ENCODE results near the gene FER. TPM values are rescaled to one million over a fixed set of nuclear protein-coding genes. Genes with fewer than 3 reads are reported as not detected.

The FER gene
- total and polyA plus RNA-seq, 5 donors from 2014 or later: 3.9 to 12.0 (median 5.9) TPM

DNA sequence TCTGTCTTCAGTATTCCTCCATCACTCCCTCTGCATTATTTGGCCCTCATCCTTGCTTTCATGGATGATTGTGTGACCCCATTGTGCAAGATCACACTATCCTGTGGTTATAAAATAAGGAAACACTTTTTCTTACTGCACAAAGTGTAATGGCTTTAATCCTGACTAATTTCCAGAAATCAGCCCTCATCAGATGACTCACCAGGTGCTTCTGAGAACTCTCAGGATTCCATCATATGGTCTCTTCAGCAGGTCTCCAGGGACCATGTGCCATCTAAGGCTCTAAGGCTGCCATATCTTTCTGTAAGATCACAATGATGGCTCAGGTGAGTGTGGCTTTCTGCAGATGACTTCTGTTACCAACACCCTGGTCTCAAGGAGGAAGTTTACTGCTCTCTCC is 27.3 kb upstream of the FER start:
- peaks cover 0 to 2% (median 0%) of the 10 kb centered on the region in 7 donors for H3K9me3 Mint-ChIP-seq
- ATAC-seq (ENCODE audit: low read depth in 2 of 2) (no peak), DNase-seq (no peak)
- peaks cover 13% of the 10 kb centered on the region for H3K27me3 Mint-ChIP-seq
- H3K4me3 ChIP-seq (ENCODE audit: low read depth, low read length): no peak overlapping the region
- H3K4me1 Mint-ChIP-seq: no peaks in the 10 kb centered on the region
- H3K27me3 ChIP-seq (ENCODE audit: control insufficient read depth, insufficient read depth, low read length): peaks cover 8% of the 10 kb centered on the region
- H3K4me1 ChIP-seq (ENCODE audit: control insufficient read depth, insufficient read depth, low read length, poor library complexity, severe bottlenecking): no peaks in the 10 kb centered on the region
- H3K9me3 ChIP-seq (ENCODE audit: control insufficient read depth in 2 of 2, low read length in 2 of 2): no peaks in the 10 kb centered on the region
- H3K4me3 Mint-ChIP-seq: no peak overlapping the region
- no peak overlapping the region for H3K27ac ChIP-seq (ENCODE audit: insufficient read depth, low read length, poor library complexity, severe bottlenecking)
- H3K36me3 Mint-ChIP-seq: no peaks in the 10 kb centered on the region
- no peaks in the 10 kb centered on the region for H3K36me3 ChIP-seq (ENCODE audit: control insufficient read depth, insufficient read depth, low read length)
- H3K27ac Mint-ChIP-seq: no peak overlapping the region

- H3K4me3 ChIP-seq (ENCODE audit: low read depth, low read length): no peak overlapping the region
- ATAC-seq (ENCODE audit: low read depth in 2 of 2): no peak
- peaks cover 0 to 2% (median 0%) of the 10 kb centered on the region in 7 donors for H3K9me3 Mint-ChIP-seq
- H3K4me3 Mint-ChIP-seq: peak overlapping the region; percentile 80 to 86 (median 84)
- no peaks in the 10 kb centered on the region for H3K36me3 Mint-ChIP-seq
- H3K27me3 ChIP-seq (ENCODE audit: control insufficient read depth, insufficient read depth, low read length): peaks cover 24% of the 10 kb centered on the region
- peaks cover 51% of the 10 kb centered on the region for H3K27me3 Mint-ChIP-seq
- H3K4me1 Mint-ChIP-seq: peaks cover 6 to 17% (median 11%) of the 10 kb centered on the region in 4 donors
- no peak overlapping the region for H3K27ac ChIP-seq (ENCODE audit: insufficient read depth, low read length, poor library complexity, severe bottlenecking)
- H3K9me3 ChIP-seq (ENCODE audit: control insufficient read depth in 2 of 2, low read length in 2 of 2): no peaks in the 10 kb centered on the region
- peak overlapping the region in 2 of 3 donors; percentile 21 to 88 for H3K27ac Mint-ChIP-seq
- DNase-seq: no peak
- peaks cover 12% of the 10 kb centered on the region for H3K4me1 ChIP-seq (ENCODE audit: control insufficient read depth, insufficient read depth, low read length, poor library complexity, severe bottlenecking)
- H3K36me3 ChIP-seq (ENCODE audit: control insufficient read depth, insufficient read depth, low read length): no peaks in the 10 kb centered on the region
Measured at GRCh38 chr5:108726446-108727235, 21.1 kb upstream of the FER start.

DNA sequence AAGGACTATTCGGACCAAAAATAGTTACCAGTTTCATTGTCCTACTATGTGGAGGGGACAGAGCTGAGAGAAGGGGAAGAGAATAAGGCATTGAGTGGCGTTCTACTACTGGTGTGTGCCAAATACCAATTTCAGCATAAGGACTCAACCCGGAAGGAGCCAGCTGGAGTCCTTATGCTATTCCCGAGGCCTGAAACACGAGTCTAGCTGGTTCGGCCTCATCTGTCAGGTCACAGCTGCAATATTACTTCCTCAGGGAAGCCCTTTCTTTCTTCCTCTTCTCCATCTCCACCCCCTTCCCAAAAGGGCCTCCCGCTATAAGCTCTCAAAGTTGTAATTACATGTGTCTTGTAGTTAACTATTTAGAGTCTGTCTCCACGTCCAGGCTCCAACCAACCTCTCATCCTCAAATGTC is 20.5 kb upstream of the FER start:
- Mint-ChIP-seq H3K27ac (peak overlapping the region; percentile 21 to 88 (median 28)), H3K36me3 (no peaks in the 10 kb centered on the region), H3K9me3 (peaks cover 0 to 2% (median 0%) of the 10 kb centered on the region in 7 donors), H3K4me1 (peaks cover 6 to 17% (median 11%) of the 10 kb centered on the region in 4 donors), H3K27me3 (peaks cover 51% of the 10 kb centered on the region), H3K4me3 (peak overlapping the region; percentile 80 to 86 (median 84))
- Histone ChIP-seq H3K4me1 (ENCODE audit: control insufficient read depth, insufficient read depth, low read length, poor library complexity, severe bottlenecking) (peaks cover 12% of the 10 kb centered on the region), H3K4me3 (ENCODE audit: low read depth, low read length) (peak overlapping the region; percentile 89), H3K9me3 (ENCODE audit: control insufficient read depth in 2 of 2, low read length in 2 of 2) (no peaks in the 10 kb centered on the region), H3K27me3 (ENCODE audit: control insufficient read depth, insufficient read depth, low read length) (peaks cover 24% of the 10 kb centered on the region), H3K36me3 (ENCODE audit: control insufficient read depth, insufficient read depth, low read length) (no peaks in the 10 kb centered on the region), H3K27ac (ENCODE audit: insufficient read depth, low read length, poor library complexity, severe bottlenecking) (no peak overlapping the region)
- ATAC-seq (ENCODE audit: low read depth in 2 of 2) (no peak), DNase-seq (no peak)

- peak; percentile 70 to 78 for ATAC-seq (ENCODE audit: low read depth in 2 of 2)
- Histone ChIP-seq H3K27me3 (ENCODE audit: control insufficient read depth, insufficient read depth, low read length) (peaks cover 26% of the 10 kb centered on the region), H3K9me3 (ENCODE audit: control insufficient read depth in 2 of 2, low read length in 2 of 2) (no peaks in the 10 kb centered on the region), H3K4me3 (ENCODE audit: low read depth, low read length) (peak overlapping the region; percentile 89), H3K36me3 (ENCODE audit: control insufficient read depth, insufficient read depth, low read length) (no peaks in the 10 kb centered on the region), H3K4me1 (ENCODE audit: control insufficient read depth, insufficient read depth, low read length, poor library complexity, severe bottlenecking) (peaks cover 12% of the 10 kb centered on the region), H3K27ac (ENCODE audit: insufficient read depth, low read length, poor library complexity, severe bottlenecking) (no peak overlapping the region)
- peaks cover 0 to 2% (median 0%) of the 10 kb centered on the region in 7 donors for H3K9me3 Mint-ChIP-seq
- no peaks in the 10 kb centered on the region for H3K36me3 Mint-ChIP-seq
- peaks cover 57% of the 10 kb centered on the region for H3K27me3 Mint-ChIP-seq
- peaks cover 6 to 17% (median 11%) of the 10 kb centered on the region in 4 donors for H3K4me1 Mint-ChIP-seq
- peak; percentile 27 to 37 (median 34) for DNase-seq
- peak overlapping the region; percentile 80 to 96 (median 84) for H3K4me3 Mint-ChIP-seq
- H3K27ac Mint-ChIP-seq: peak overlapping the region; percentile 28 to 88 (median 28)
Measured at GRCh38 chr5:108727651-108728565, 19.8 kb upstream of the FER start.

GRCh38 chr5:108728566-108729241 is 19.0 kb upstream of the FER start:
- peak overlapping the region; percentile 12 to 88 (median 28) for H3K27ac Mint-ChIP-seq
- DNase-seq: peak in 2 of 3 donors; percentile 31 to 67
- peak overlapping the region; percentile 80 to 96 (median 84) for H3K4me3 Mint-ChIP-seq
- no peaks in the 10 kb centered on the region for H3K36me3 Mint-ChIP-seq
- Histone ChIP-seq H3K9me3 (ENCODE audit: control insufficient read depth in 2 of 2, low read length in 2 of 2) (no peaks in the 10 kb centered on the region), H3K4me1 (ENCODE audit: control insufficient read depth, insufficient read depth, low read length, poor library complexity, severe bottlenecking) (peaks cover 12% of the 10 kb centered on the region), H3K4me3 (ENCODE audit: low read depth, low read length) (peak overlapping the region; percentile 89), H3K27ac (ENCODE audit: insufficient read depth, low read length, poor library complexity, severe bottlenecking) (no peak overlapping the region), H3K36me3 (ENCODE audit: control insufficient read depth, insufficient read depth, low read length) (no peaks in the 10 kb centered on the region), H3K27me3 (ENCODE audit: control insufficient read depth, insufficient read depth, low read length) (peaks cover 24% of the 10 kb centered on the region)
- peaks cover 0 to 2% (median 0%) of the 10 kb centered on the region in 7 donors for H3K9me3 Mint-ChIP-seq
- peak; percentile 38 to 43 for ATAC-seq (ENCODE audit: low read depth in 2 of 2)
- H3K4me1 Mint-ChIP-seq: peaks cover 6 to 17% (median 11%) of the 10 kb centered on the region in 4 donors
- peaks cover 61% of the 10 kb centered on the region for H3K27me3 Mint-ChIP-seq

DNA sequence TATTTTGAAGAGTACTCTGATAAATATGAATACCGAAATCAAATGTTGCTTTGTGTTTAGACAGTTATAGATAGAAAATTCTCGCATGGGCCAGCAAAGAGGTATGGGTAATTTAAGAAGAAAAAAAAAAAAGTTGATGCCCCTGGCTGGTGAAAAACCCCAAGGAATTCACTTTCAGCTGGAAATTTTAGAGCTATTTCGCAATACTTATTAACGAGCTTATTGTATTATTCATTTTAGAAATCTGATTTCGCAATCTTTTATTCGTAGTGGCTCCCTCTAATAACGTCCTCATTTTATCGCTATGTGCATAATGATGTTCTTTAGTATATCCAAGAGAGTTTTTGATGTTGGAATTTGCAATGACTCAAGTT is 18.5 kb upstream of the FER start:
- Histone ChIP-seq H3K27ac (ENCODE audit: insufficient read depth, low read length, poor library complexity, severe bottlenecking) (no peak overlapping the region), H3K27me3 (ENCODE audit: control insufficient read depth, insufficient read depth, low read length) (peaks cover 26% of the 10 kb centered on the region), H3K4me1 (ENCODE audit: control insufficient read depth, insufficient read depth, low read length, poor library complexity, severe bottlenecking) (peaks cover 12% of the 10 kb centered on the region), H3K4me3 (ENCODE audit: low read depth, low read length) (peak overlapping the region; percentile 89), H3K9me3 (ENCODE audit: control insufficient read depth in 2 of 2, low read length in 2 of 2) (no peaks in the 10 kb centered on the region), H3K36me3 (ENCODE audit: control insufficient read depth, insufficient read depth, low read length) (no peaks in the 10 kb centered on the region)
- Mint-ChIP-seq H3K4me3 (peak overlapping the region in 3 of 4 donors; percentile 83 to 96 (median 86)), H3K27ac (no peak overlapping the region), H3K36me3 (no peaks in the 10 kb centered on the region), H3K27me3 (peaks cover 66% of the 10 kb centered on the region), H3K9me3 (peaks cover 0 to 2% (median 0%) of the 10 kb centered on the region in 7 donors), H3K4me1 (peaks cover 6 to 17% (median 11%) of the 10 kb centered on the region in 4 donors)
- ATAC-seq (ENCODE audit: low read depth in 2 of 2) (no peak), DNase-seq (no peak)
